C4-2B (cell line): Measurements from ENCODE around the gene KLF16.

Experiments used
- ZFX ChIP-seq: fragments of 450-650 bp; IDR thresholded peaks from 2 replicates; pipeline ENCODE4 v1.6.1; 2017
- TF ChIP-seq, protein P1 (sequence below): fragments of 450-650 bp; conservative IDR thresholded peaks from 2 replicates; pipeline ENCODE4 v1.5.1; 2017; ENCODE audit warnings: mild to moderate bottlenecking

DNA sequence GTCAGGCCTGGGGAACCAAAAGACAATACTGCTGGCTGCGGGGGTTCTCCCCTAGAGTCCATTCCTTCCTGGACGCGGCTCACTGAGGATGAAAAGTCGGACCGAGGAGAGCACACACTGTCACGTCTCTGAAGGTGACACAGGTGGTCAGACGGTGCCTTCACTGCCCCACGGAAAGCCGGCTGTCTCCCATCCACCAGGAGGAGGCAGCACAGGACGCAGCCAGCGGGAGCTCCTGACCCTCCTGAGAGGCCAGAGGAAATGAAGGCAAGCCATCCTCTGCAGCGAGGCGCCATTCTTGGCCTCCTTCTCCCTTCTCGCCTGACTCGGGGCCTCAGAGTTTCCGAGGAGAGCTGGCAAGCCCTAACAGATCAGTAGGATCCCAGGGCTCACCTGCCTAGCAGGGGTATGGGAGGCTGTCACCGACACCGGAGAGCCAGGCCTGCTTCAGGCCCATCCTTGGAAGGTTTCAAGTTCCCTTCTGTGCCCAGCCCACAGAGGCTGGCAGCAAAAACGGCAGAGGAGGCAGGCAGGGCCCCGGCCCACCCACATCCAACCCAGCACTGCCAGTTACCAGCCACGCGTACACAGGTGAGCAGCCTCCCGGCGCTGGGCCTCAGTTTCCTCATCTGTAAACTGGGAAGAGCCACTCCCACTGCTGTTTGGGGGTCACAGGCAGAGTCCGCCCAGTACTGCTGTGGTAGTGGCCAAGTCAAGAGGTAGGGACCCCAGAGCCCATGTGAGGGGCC is 19.6 kb downstream of the KLF16 start:
- TF ChIP-seq, protein P1, sequence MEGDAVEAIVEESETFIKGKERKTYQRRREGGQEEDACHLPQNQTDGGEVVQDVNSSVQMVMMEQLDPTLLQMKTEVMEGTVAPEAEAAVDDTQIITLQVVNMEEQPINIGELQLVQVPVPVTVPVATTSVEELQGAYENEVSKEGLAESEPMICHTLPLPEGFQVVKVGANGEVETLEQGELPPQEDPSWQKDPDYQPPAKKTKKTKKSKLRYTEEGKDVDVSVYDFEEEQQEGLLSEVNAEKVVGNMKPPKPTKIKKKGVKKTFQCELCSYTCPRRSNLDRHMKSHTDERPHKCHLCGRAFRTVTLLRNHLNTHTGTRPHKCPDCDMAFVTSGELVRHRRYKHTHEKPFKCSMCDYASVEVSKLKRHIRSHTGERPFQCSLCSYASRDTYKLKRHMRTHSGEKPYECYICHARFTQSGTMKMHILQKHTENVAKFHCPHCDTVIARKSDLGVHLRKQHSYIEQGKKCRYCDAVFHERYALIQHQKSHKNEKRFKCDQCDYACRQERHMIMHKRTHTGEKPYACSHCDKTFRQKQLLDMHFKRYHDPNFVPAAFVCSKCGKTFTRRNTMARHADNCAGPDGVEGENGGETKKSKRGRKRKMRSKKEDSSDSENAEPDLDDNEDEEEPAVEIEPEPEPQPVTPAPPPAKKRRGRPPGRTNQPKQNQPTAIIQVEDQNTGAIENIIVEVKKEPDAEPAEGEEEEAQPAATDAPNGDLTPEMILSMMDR = no peak; the same call in 1 of the 2 replicates
- TF ChIP-seq ZFX = no peak
